A673 (cell line): ENCODE measurements around the gene TBX19. TPM values are rescaled to one million over a fixed set of nuclear protein-coding genes. Genes with fewer than 3 reads are reported as not detected.

Source experiments
- BruUV-seq: library from RNA; stranded (reverse); fragments of 400-500 nt; replicated peaks from 2 replicates; lab custom pipeline; 2021; lab: Mats Ljungman, UMichigan
- CTCF ChIA-PET: fragments of 300-600 bp; sonication (Branson Sonifier 250); formaldehyde crosslinking; loops from one replicate; lab custom pipeline; 2022; ENCODE audit warnings: antibody characterized with exemption; lab: Charles Lee
- POLR2A ChIA-PET: fragments of 300-600 bp; sonication (Branson Sonifier 250); formaldehyde crosslinking; loops from one replicate; lab custom pipeline; 2022; ENCODE audit warnings: antibody characterized with exemption; ENCODE audit not compliant: low non-redundant PET; lab: Charles Lee
- DNase-seq: peaks from one replicate; pipeline ENCODE4 v3.0.0-alpha.2; 2015; ENCODE audit warnings: low spot score
- H3K27ac ChIP-seq: fragments of 200-600 bp; sonication (generic); 2 replicates; pipeline ENCODE4 v1.5.1; 2016; ENCODE audit warnings: mixed run types, low read depth, mild to moderate bottlenecking, mixed read lengths, antibody characterized with exemption, low read length; ENCODE audit not compliant: poor library complexity, severe bottlenecking
- H3K27me3 ChIP-seq: fragments of 200-600 bp; sonication (generic); replicated peaks from 2 replicates; pipeline ENCODE4 v1.6.1; 2017; ENCODE audit warnings: mixed run types, low read depth, mild to moderate bottlenecking, mixed read lengths, antibody characterized with exemption, low read length; ENCODE audit not compliant: insufficient read depth, poor library complexity
- H3K36me3 ChIP-seq: fragments of 200-600 bp; sonication (generic); 2 replicates; pipeline ENCODE4 v1.6.1; 2016; ENCODE audit warnings: mixed run types, mild to moderate bottlenecking, mixed read lengths, antibody characterized with exemption, low read length; ENCODE audit not compliant: insufficient read depth, poor library complexity, severe bottlenecking
- H3K4me1 ChIP-seq: fragments of 200-600 bp; sonication (generic); 2 replicates; pipeline ENCODE4 v1.6.1; 2017; ENCODE audit warnings: mixed run types, mild to moderate bottlenecking, mixed read lengths, antibody characterized with exemption, low read length; ENCODE audit not compliant: insufficient read depth, poor library complexity, severe bottlenecking
- H3K4me3 ChIP-seq: fragments of 200-600 bp; sonication (generic); 2 replicates; pipeline ENCODE4 v1.5.1; 2016; ENCODE audit warnings: low read depth, mixed run types, mild to moderate bottlenecking, mixed read lengths, low read length; ENCODE audit not compliant: poor library complexity, severe bottlenecking
- H3K9me3 ChIP-seq: fragments of 200-600 bp; sonication (generic); 2 replicates; pipeline ENCODE4 v1.6.1; 2016; ENCODE audit warnings: mixed run types, low read depth, mild to moderate bottlenecking, mixed read lengths, antibody characterized with exemption, low read length; ENCODE audit not compliant: poor library complexity, severe bottlenecking
- CTCF ChIP-seq: fragments of 300-800, 200-600 bp; sonication (generic); conservative IDR thresholded peaks from 2 replicates; pipeline ENCODE4 v1.5.1; 2017; ENCODE audit warnings: low read depth, mild to moderate bottlenecking, antibody characterized with exemption, low read length, moderate library complexity, mixed read lengths
- EZH2 ChIP-seq: fragments of 200-600 bp; sonication (generic); IDR thresholded peaks from 2 replicates; pipeline ENCODE4 v1.6.1; 2017; ENCODE audit warnings: borderline replicate concordance, low read depth, mild to moderate bottlenecking, mixed read lengths, antibody characterized with exemption, low read length; ENCODE audit not compliant: poor library complexity, severe bottlenecking
- intact Hi-C: fragments of 100-400 bp; cut with micrococcal nuclease; formaldehyde crosslinking; loops from one replicate; pipeline ENCODE4 v1.10.0; 2022; ENCODE audit not compliant: unreplicated experiment
- total RNA-seq: library from RNA; stranded (reverse); gene quantifications from 2 replicates; pipeline ENCODE4 v1.2.3, GENCODE V29; 2021

Gene TBX19
- total RNA-seq, 1 experiment from 2014 or later, result 2.5 TPM

GRCh38 chr1:168303716-168304540 is 23.3 kb downstream of the TBX19 start:
- no peaks in the 10 kb centered on the region for H3K36me3 ChIP-seq
- ChIA-PET POLR2A (no interaction called here), CTCF (no interaction called here)
- no peaks in the 10 kb centered on the region for H3K9me3 ChIP-seq
- H3K4me1 ChIP-seq, result peaks cover 7% of the 10 kb centered on the region
- intact Hi-C loops, result no loop called here
- TF ChIP-seq CTCF, result no peak
- TF ChIP-seq EZH2, result no peak
- H3K4me3 ChIP-seq, result no peak overlapping the region
- BruUV-seq, result no TSS peak
- H3K27ac ChIP-seq, result no peak overlapping the region
- DNase-seq, result no peak
- no peaks in the 10 kb centered on the region for H3K27me3 ChIP-seq

- Histone ChIP-seq H3K27me3 (no peaks in the 10 kb centered on the region), H3K27ac (no peak overlapping the region), H3K4me1 (peaks cover 7% of the 10 kb centered on the region), H3K4me3 (no peak overlapping the region), H3K36me3 (no peaks in the 10 kb centered on the region), H3K9me3 (no peaks in the 10 kb centered on the region)
- BruUV-seq, result no TSS peak
- TF ChIP-seq EZH2 (no peak), CTCF (no peak)
- POLR2A ChIA-PET, result no interaction called here
- CTCF ChIA-PET, result no interaction called here
- intact Hi-C loops, result no loop called here
- DNase-seq, result peak; percentile 58
These were observed 24.2 kb downstream of the TBX19 start for GRCh38 chr1:168304865-168305264.

- Histone ChIP-seq H3K9me3 (no peaks in the 10 kb centered on the region), H3K27ac (no peak overlapping the region), H3K4me3 (no peak overlapping the region), H3K36me3 (no peaks in the 10 kb centered on the region), H3K27me3 (no peaks in the 10 kb centered on the region), H3K4me1 (no peaks in the 10 kb centered on the region)
- POLR2A ChIA-PET, result no interaction called here
- BruUV-seq, result no TSS peak
- intact Hi-C loops, result no loop called here
- no peak for TF ChIP-seq CTCF
- no peak for TF ChIP-seq EZH2
- no peak for DNase-seq
- CTCF ChIA-PET, result interaction anchor here (0.5 kb wide), 1 partner anchor 65 kb away, joined by 4 read pairs; no protein-coding TSS in a partner anchor
These were observed 32.3 kb downstream of the TBX19 start for GRCh38 chr1:168312718-168313604.
